CD4-positive, CD25-positive, alpha-beta regulatory T cell (primary cell): ENCODE measurements around the gene GSTO2. TPM values are rescaled to one million over a fixed set of nuclear protein-coding genes. Genes with fewer than 3 reads are reported as not detected.

Experiments used
- ATAC-seq, 2 donors: fragments of 150-1000 bp; cut with Tn5 transposase; one replicate each; pipeline ENCODE4 v1.10.0; 2021; ENCODE audit warnings: low read depth in 2 of 2, moderate number of reproducible peaks in 2 of 2, moderate library complexity in 1 of 2
- DNase-seq, 3 donors: peaks; one replicate each; pipeline versions ENCODE4 v3.0.0 to v3.0.0-alpha.2; 2012 to 2022; ENCODE audit warnings: mixed read lengths in 1 of 3
- H3K27ac ChIP-seq: one replicate; pipeline ENCODE4 v1.7.0; 2013; ENCODE audit warnings: mild to moderate bottlenecking, low read length; ENCODE audit not compliant: insufficient read depth, poor library complexity, severe bottlenecking
- H3K27me3 ChIP-seq: one replicate; pipeline ENCODE4 v1.7.0; 2013; ENCODE audit warnings: low read length; ENCODE audit not compliant: control insufficient read depth, insufficient read depth
- H3K36me3 ChIP-seq: one replicate; pipeline ENCODE4 v1.7.0; 2013; ENCODE audit warnings: mild to moderate bottlenecking, low read length, moderate library complexity; ENCODE audit not compliant: control insufficient read depth, insufficient read depth
- H3K4me1 ChIP-seq: 2 replicates; pipeline ENCODE4 v1.7.0; 2013; ENCODE audit warnings: mild to moderate bottlenecking, low read length; ENCODE audit not compliant: insufficient read depth, control insufficient read depth, poor library complexity, severe bottlenecking
- H3K4me3 ChIP-seq: one replicate; pipeline ENCODE4 v1.7.0; 2013; ENCODE audit warnings: low read depth, mild to moderate bottlenecking, low read length, moderate library complexity
- H3K9me3 ChIP-seq, 2 experiments: 1 replicate in 1 of 2; 2 replicates in 1 of 2; pipeline ENCODE4 v1.7.0; 2013; ENCODE audit warnings: low read length in 2 of 2, mild to moderate bottlenecking in 1 of 2, moderate library complexity in 1 of 2; ENCODE audit not compliant: control insufficient read depth in 2 of 2
- H3K27ac Mint-ChIP-seq, 3 donors: one replicate each; pipeline ENCODE4 v1.8.0; 2020 to 2022; ENCODE audit warnings: mild to moderate bottlenecking in 3 of 3, mixed read lengths in 3 of 3, moderate library complexity in 2 of 3
- H3K27me3 Mint-ChIP-seq: one replicate; pipeline ENCODE4 v1.8.0; 2022; ENCODE audit warnings: mild to moderate bottlenecking, mixed read lengths
- H3K36me3 Mint-ChIP-seq: one replicate; pipeline ENCODE4 v1.8.0; 2020; ENCODE audit warnings: mixed read lengths
- H3K4me1 Mint-ChIP-seq, 4 donors: one replicate each; pipeline ENCODE4 v1.8.0; 2020 to 2022; ENCODE audit warnings: mixed read lengths in 4 of 4, mild to moderate bottlenecking in 1 of 4
- H3K4me3 Mint-ChIP-seq, 4 donors: one replicate each; pipeline ENCODE4 v1.8.0; 2020 to 2022; ENCODE audit warnings: mild to moderate bottlenecking in 4 of 4, mixed read lengths in 4 of 4, moderate library complexity in 3 of 4
- H3K9me3 Mint-ChIP-seq, 7 donors: one replicate each; pipeline ENCODE4 v1.8.0; 2020 to 2022; ENCODE audit warnings: mixed read lengths in 7 of 7, mild to moderate bottlenecking in 3 of 7, moderate library complexity in 2 of 7
- polyA plus RNA-seq, 4 donors: library from polyadenylated mRNA; unstranded; fragments of 300-500 nt; fragmentation: Illumina TruSeq; gene quantifications; one replicate each; pipeline ENCODE4 v1.2.3, GENCODE V29; 2021
- total RNA-seq: library from RNA; stranded (reverse); gene quantifications from one replicate; pipeline ENCODE4 v1.2.3, GENCODE V29; 2022

GSTO2 gene
- total and polyA plus RNA-seq, 5 donors from 2014 or later = 0.35 to 3.6 (median 1.4) TPM

- DNase-seq = no peak
- H3K27ac Mint-ChIP-seq = peak overlapping the region; percentile 88 to 98 (median 97)
Measured at GRCh38 chr10:104324931-104325330, 55.9 kb downstream of the GSTO2 start.

GRCh38 chr10:104325436-104326435 is 56.8 kb downstream of the GSTO2 start:
- Mint-ChIP-seq H3K4me3 (peak overlapping the region; percentile 78 to 91 (median 88)), H3K9me3 (peaks cover 0 to 3% (median 0%) of the 10 kb centered on the region in 7 donors), H3K4me1 (peaks cover 30 to 100% (median 83%) of the 10 kb centered on the region in 4 donors), H3K36me3 (peaks cover 9% of the 10 kb centered on the region), H3K27me3 (peaks cover 7% of the 10 kb centered on the region), H3K27ac (peak overlapping the region; percentile 94 to 98 (median 97))
- DNase-seq (no peak), ATAC-seq (no peak)
- peak overlapping the region; percentile 35 for H3K4me3 ChIP-seq
- H3K27me3 ChIP-seq = no peaks in the 10 kb centered on the region
- H3K4me1 ChIP-seq = peaks cover 100% of the 10 kb centered on the region
- H3K9me3 ChIP-seq = no peaks in the 10 kb centered on the region
- no peaks in the 10 kb centered on the region for H3K36me3 ChIP-seq
- peak overlapping the region; percentile 36 for H3K27ac ChIP-seq

More at GRCh38 chr10:104324931-104325330, 55.9 kb downstream of the GSTO2 start:
- peaks cover 7% of the 10 kb centered on the region for H3K27me3 Mint-ChIP-seq
- H3K9me3 Mint-ChIP-seq = peaks cover 0 to 3% (median 0%) of the 10 kb centered on the region in 7 donors
- no peaks in the 10 kb centered on the region for H3K9me3 ChIP-seq
- no peaks in the 10 kb centered on the region for H3K36me3 ChIP-seq
- H3K27me3 ChIP-seq = no peaks in the 10 kb centered on the region
- peaks cover 30 to 100% (median 83%) of the 10 kb centered on the region in 4 donors for H3K4me1 Mint-ChIP-seq
- no peak for ATAC-seq
- H3K4me3 ChIP-seq = no peak overlapping the region
- H3K36me3 Mint-ChIP-seq = peaks cover 13% of the 10 kb centered on the region
- H3K27ac ChIP-seq = no peak overlapping the region
- H3K4me3 Mint-ChIP-seq = peak overlapping the region in 3 of 4 donors; percentile 75 to 88 (median 80)
- peaks cover 99% of the 10 kb centered on the region for H3K4me1 ChIP-seq

- peaks cover 34 to 100% (median 85%) of the 10 kb centered on the region in 4 donors for H3K4me1 Mint-ChIP-seq
- Histone ChIP-seq H3K4me1 (peaks cover 99% of the 10 kb centered on the region), H3K27ac (peak overlapping the region; percentile 25), H3K36me3 (no peaks in the 10 kb centered on the region), H3K9me3 (no peaks in the 10 kb centered on the region), H3K27me3 (no peaks in the 10 kb centered on the region), H3K4me3 (no peak overlapping the region)
- H3K27ac Mint-ChIP-seq = peak overlapping the region; percentile 94 to 96 (median 96)
- DNase-seq (no peak), ATAC-seq (no peak)
- H3K27me3 Mint-ChIP-seq = peaks cover 7% of the 10 kb centered on the region
- peak overlapping the region; percentile 78 to 91 (median 86) for H3K4me3 Mint-ChIP-seq
- H3K36me3 Mint-ChIP-seq = peaks cover 9% of the 10 kb centered on the region
- H3K9me3 Mint-ChIP-seq = peaks cover 0 to 3% (median 0%) of the 10 kb centered on the region in 7 donors
Measured at GRCh38 chr10:104326991-104327610, 58.1 kb downstream of the GSTO2 start.

GRCh38 chr10:104327745-104328645 is 59.0 kb downstream of the GSTO2 start:
- ATAC-seq (no peak), DNase-seq (no peak)
- peaks cover 0 to 3% (median 0%) of the 10 kb centered on the region in 7 donors for H3K9me3 Mint-ChIP-seq
- Histone ChIP-seq H3K4me1 (peaks cover 94% of the 10 kb centered on the region), H3K9me3 (no peaks in the 10 kb centered on the region), H3K27me3 (no peaks in the 10 kb centered on the region), H3K27ac (peak overlapping the region; percentile 83), H3K36me3 (peaks cover 6% of the 10 kb centered on the region), H3K4me3 (peak overlapping the region; percentile 77)
- H3K4me1 Mint-ChIP-seq = peaks cover 25 to 100% (median 84%) of the 10 kb centered on the region in 4 donors
- H3K4me3 Mint-ChIP-seq = peak overlapping the region; percentile 78 to 91 (median 88)
- peaks cover 7% of the 10 kb centered on the region for H3K27me3 Mint-ChIP-seq
- H3K27ac Mint-ChIP-seq = peak overlapping the region; percentile 94 to 96 (median 96)
- peaks cover 13% of the 10 kb centered on the region for H3K36me3 Mint-ChIP-seq

- H3K27me3 ChIP-seq = no peaks in the 10 kb centered on the region
- peaks cover 94% of the 10 kb centered on the region for H3K4me1 ChIP-seq
- peaks cover 18% of the 10 kb centered on the region for H3K36me3 Mint-ChIP-seq
- no peak for ATAC-seq
- peak overlapping the region; percentile 83 for H3K27ac ChIP-seq
- peak overlapping the region; percentile 78 to 91 (median 88) for H3K4me3 Mint-ChIP-seq
- H3K27me3 Mint-ChIP-seq = peaks cover 7% of the 10 kb centered on the region
- peaks cover 6% of the 10 kb centered on the region for H3K36me3 ChIP-seq
- peaks cover 24 to 100% (median 83%) of the 10 kb centered on the region in 4 donors for H3K4me1 Mint-ChIP-seq
- no peak for DNase-seq
- peaks cover 0 to 3% (median 0%) of the 10 kb centered on the region in 7 donors for H3K9me3 Mint-ChIP-seq
- peak overlapping the region; percentile 77 for H3K4me3 ChIP-seq
- no peaks in the 10 kb centered on the region for H3K9me3 ChIP-seq
- peak overlapping the region; percentile 95 to 96 (median 96) for H3K27ac Mint-ChIP-seq
Measured at GRCh38 chr10:104328646-104328895, 59.6 kb downstream of the GSTO2 start.

GRCh38 chr10:104328896-104329710 is 60.1 kb downstream of the GSTO2 start:
- peaks cover 7% of the 10 kb centered on the region for H3K27me3 Mint-ChIP-seq
- ATAC-seq = peak; percentile 59 to 71
- peak overlapping the region; percentile 77 for H3K4me3 ChIP-seq
- peaks cover 24 to 100% (median 79%) of the 10 kb centered on the region in 4 donors for H3K4me1 Mint-ChIP-seq
- H3K9me3 Mint-ChIP-seq = peaks cover 0 to 3% (median 0%) of the 10 kb centered on the region in 7 donors
- DNase-seq = peak; percentile 66 to 85 (median 76)
- H3K9me3 ChIP-seq = no peaks in the 10 kb centered on the region
- peaks cover 94% of the 10 kb centered on the region for H3K4me1 ChIP-seq
- peaks cover 18% of the 10 kb centered on the region for H3K36me3 Mint-ChIP-seq
- peak overlapping the region; percentile 95 to 96 (median 96) for H3K27ac Mint-ChIP-seq
- no peaks in the 10 kb centered on the region for H3K27me3 ChIP-seq
- H3K36me3 ChIP-seq = peaks cover 11% of the 10 kb centered on the region
- H3K27ac ChIP-seq = peak overlapping the region; percentile 83
- peak overlapping the region; percentile 78 to 91 (median 88) for H3K4me3 Mint-ChIP-seq
